Sigmoid colon (tissue), 7 donors: Measurements from ENCODE around the gene TGM3. TPM values are rescaled to one million over a fixed set of nuclear protein-coding genes. Genes with fewer than 3 reads are reported as not detected.

Experiments
- DNase-seq: peaks from one replicate; pipeline ENCODE4 v3.0.0-alpha.2; 2019
- H3K27ac ChIP-seq, 4 donors: fragments of 200-600 bp; sonication (generic); one replicate each; pipeline ENCODE4 v1.5.1; 2016 to 2019; ENCODE audit warnings: mild to moderate bottlenecking in 1 of 4
- H3K27me3 ChIP-seq, 3 donors: fragments of 200-600 bp; sonication (generic); one replicate each; pipeline ENCODE4 v1.5.1; 2019; ENCODE audit warnings: mild to moderate bottlenecking in 1 of 3
- H3K36me3 ChIP-seq, 4 donors: fragments of 200-600 bp; sonication (generic); one replicate each; pipeline ENCODE4 v1.5.1; 2016 to 2019
- H3K4me1 ChIP-seq, 4 donors: fragments of 200-600 bp; sonication (generic); one replicate each; pipeline ENCODE4 v1.5.1; 2017 to 2019
- H3K4me3 ChIP-seq, 4 donors: fragments of 200-600 bp; sonication (generic); one replicate each; pipeline ENCODE4 v1.5.1; 2017 to 2019; ENCODE audit warnings: mild to moderate bottlenecking in 2 of 4, moderate library complexity in 1 of 4
- H3K9me3 ChIP-seq, 4 donors: fragments of 200-600 bp in 3 of 4; sonication (generic) in 3 of 4; one replicate each; pipeline versions ENCODE4 v1.5.1 to v1.6.1; 2013 to 2019
- EP300 ChIP-seq, 4 donors: sonication (generic); formaldehyde crosslinking; IDR thresholded peaks; one replicate each; pipeline ENCODE4 v1.6.1; 2017; ENCODE audit warnings: antibody characterized with exemption in 4 of 4
- POLR2A ChIP-seq, 2 donors: fragments of 450-650 bp; IDR thresholded peaks; one replicate each; pipeline ENCODE4 v1.6.1; 2016; ENCODE audit warnings: antibody characterized with exemption in 2 of 2, mild to moderate bottlenecking in 2 of 2, moderate library complexity in 2 of 2
- POLR2AphosphoS5 ChIP-seq, 4 donors: sonication (generic); formaldehyde crosslinking; IDR thresholded peaks; one replicate each; pipeline ENCODE4 v1.6.1; 2017; ENCODE audit warnings: antibody characterized with exemption in 4 of 4
- WGBS, 2 donors: extraction: QIAGEN DNeasy Blood & Tissue Kit; methylation state at CpG; one replicate each; pipeline ENCODE4 v1.1.7; 2013; 5-methylcytosine and 5-hydroxymethylcytosine counted together
- intact Hi-C: fragments of 100-400 bp; cut with DNase I; formaldehyde crosslinking; loops from one replicate; pipeline ENCODE4 v1.15.1; 2023
- polyA plus RNA-seq, 3 donors: library from polyadenylated mRNA; stranded (reverse); fragments of 200-250 nt; gene quantifications; one replicate each; pipeline ENCODE4 v1.2.3, GENCODE V29; 2013
- total RNA-seq, 4 donors: library from RNA; depleted of rRNA; stranded (reverse); fragments of >200 nt; gene quantifications; one replicate each; pipeline ENCODE4 v1.1.0, GENCODE V29; 2016
- TF ChIP-seq, protein P1 (sequence below), 4 experiments: fragments of 450-650 bp in 3 of 4; fragments of 200-600 bp in 1 of 4; IDR thresholded peaks; one replicate each; pipeline ENCODE4 v1.5.1; 2016 to 2019; ENCODE audit warnings: antibody characterized with exemption in 4 of 4, mild to moderate bottlenecking in 3 of 4, moderate library complexity in 2 of 4
- donor health status: healthy with polysubstance abuse.
- donor health status: Bipolar disorder and iron deficiency.
- donor health status: healthy.

The TGM3 gene
- total and polyA plus RNA-seq, 7 donors = 0.23 to 3.0 (median 0.42) TPM; not detected in 4

DNA sequence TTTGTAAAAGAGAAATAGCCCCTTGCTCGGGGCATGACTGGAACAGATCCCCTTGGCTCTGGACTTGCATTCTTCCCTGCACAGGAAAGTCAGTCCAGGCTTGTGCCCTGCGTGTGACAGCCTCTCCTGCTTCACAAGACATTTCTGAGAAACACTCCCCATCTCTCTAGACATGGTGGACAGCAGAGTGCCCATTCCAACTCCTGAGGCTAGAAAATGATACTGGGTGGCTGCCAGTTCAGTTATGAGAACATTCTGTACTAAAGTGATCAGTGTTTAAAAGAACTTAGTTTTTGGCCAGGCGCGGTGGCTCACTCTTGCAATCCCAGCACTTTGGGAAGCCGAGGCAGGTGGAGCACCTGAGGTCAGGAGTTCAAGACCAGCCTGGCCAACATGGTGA is 41.3 kb downstream of the TGM3 start:
- no peaks in the 10 kb centered on the region for H3K36me3 ChIP-seq
- 89 to 93% methylated on average over 5 of the region's 5 CpGs for WGBS, 2 donors
- no peaks in the 10 kb centered on the region for H3K9me3 ChIP-seq
- TF ChIP-seq POLR2AphosphoS5 (IDR thresholded peaks at IDR 0.05) (no peak), EP300 (IDR thresholded peaks at IDR 0.05) (no peak), POLR2A (IDR thresholded peaks at IDR 0.05) (no peak)
- TF ChIP-seq, protein P1, sequence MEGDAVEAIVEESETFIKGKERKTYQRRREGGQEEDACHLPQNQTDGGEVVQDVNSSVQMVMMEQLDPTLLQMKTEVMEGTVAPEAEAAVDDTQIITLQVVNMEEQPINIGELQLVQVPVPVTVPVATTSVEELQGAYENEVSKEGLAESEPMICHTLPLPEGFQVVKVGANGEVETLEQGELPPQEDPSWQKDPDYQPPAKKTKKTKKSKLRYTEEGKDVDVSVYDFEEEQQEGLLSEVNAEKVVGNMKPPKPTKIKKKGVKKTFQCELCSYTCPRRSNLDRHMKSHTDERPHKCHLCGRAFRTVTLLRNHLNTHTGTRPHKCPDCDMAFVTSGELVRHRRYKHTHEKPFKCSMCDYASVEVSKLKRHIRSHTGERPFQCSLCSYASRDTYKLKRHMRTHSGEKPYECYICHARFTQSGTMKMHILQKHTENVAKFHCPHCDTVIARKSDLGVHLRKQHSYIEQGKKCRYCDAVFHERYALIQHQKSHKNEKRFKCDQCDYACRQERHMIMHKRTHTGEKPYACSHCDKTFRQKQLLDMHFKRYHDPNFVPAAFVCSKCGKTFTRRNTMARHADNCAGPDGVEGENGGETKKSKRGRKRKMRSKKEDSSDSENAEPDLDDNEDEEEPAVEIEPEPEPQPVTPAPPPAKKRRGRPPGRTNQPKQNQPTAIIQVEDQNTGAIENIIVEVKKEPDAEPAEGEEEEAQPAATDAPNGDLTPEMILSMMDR (IDR thresholded peaks at IDR 0.05) = no peak
- H3K4me1 ChIP-seq = no peaks in the 10 kb centered on the region
- no peak for DNase-seq
- intact Hi-C loops = no loop called here
- no peak overlapping the region for H3K27ac ChIP-seq
- H3K4me3 ChIP-seq = no peak overlapping the region
- H3K27me3 ChIP-seq = no peaks in the 10 kb centered on the region

DNA sequence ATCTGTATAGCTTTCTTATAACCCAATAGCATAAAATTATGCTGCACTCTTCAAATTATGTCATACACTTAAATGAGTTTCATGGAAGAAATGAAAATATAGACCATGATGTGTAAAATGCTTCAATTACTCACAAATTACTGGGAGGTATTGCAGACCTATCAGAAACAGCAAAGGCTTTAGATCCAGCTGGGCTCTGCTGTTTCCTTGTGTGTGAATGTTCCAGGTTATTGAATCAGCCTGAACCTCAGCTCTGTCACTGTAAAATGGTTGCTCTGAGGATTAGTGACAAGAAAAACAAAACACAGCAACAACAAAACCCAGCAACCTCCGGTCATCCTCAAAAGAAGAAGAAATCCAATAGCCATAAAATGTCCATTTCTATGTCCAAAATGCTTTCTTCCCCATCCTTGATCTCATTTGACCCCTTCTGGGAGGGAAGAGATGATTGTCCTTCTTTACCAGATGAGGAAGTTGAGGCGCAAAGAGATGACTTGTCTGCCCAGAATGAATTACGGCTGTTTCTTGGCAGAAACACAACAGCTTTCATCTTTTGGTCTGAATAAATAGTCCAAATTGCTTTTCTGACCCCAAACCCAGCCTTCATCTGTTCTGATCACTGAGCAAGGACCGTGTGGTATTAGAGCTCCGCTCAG is 42.7 kb downstream of the TGM3 start:
- TF ChIP-seq POLR2AphosphoS5 (IDR thresholded peaks at IDR 0.05) (no peak), EP300 (IDR thresholded peaks at IDR 0.05) (no peak), POLR2A (IDR thresholded peaks at IDR 0.05) (no peak)
- TF ChIP-seq, protein P1 (IDR thresholded peaks at IDR 0.05) = no peak
- WGBS, 2 donors = 55 to 66% methylated on average over 5 of the region's 5 CpGs
- intact Hi-C loops = no loop called here

DNA sequence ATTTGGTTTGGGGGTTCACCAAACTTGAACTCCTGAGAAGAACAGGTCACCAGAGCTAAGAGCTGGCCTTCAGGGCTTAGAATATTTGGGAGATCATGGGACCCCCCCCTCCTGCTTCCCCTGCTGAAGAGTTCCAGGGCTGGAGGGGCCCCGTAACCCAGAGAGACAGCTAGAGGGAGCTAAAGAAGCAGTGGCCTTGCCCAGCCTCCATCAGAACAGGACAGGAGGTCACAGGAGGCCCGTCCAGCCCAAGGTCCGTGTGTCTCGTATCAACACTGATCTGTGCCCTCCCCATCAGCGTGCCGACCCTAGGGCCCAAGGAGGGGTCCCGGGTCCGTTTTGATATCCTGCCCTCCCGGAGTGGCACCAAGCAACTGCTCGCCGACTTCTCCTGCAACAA is 44.3 kb downstream of the TGM3 start:
- Histone ChIP-seq H3K36me3 (no peaks in the 10 kb centered on the region), H3K9me3 (no peaks in the 10 kb centered on the region), H3K4me3 (no peak overlapping the region), H3K27ac (no peak overlapping the region), H3K4me1 (no peaks in the 10 kb centered on the region), H3K27me3 (no peaks in the 10 kb centered on the region)
- intact Hi-C loops = no loop called here
- TF ChIP-seq POLR2A (IDR thresholded peaks at IDR 0.05) (no peak), EP300 (IDR thresholded peaks at IDR 0.05) (no peak), POLR2AphosphoS5 (IDR thresholded peaks at IDR 0.05) (no peak)
- TF ChIP-seq, protein P1 (IDR thresholded peaks at IDR 0.05) = no peak
- WGBS, 2 donors = 93 to 95% methylated on average over 11 of the region's 11 CpGs
- DNase-seq = no peak

More for the DNA sequence above, 42.7 kb downstream of the TGM3 start:
- Histone ChIP-seq H3K27me3 (no peaks in the 10 kb centered on the region), H3K27ac (no peak overlapping the region), H3K36me3 (no peaks in the 10 kb centered on the region), H3K9me3 (no peaks in the 10 kb centered on the region), H3K4me3 (no peak overlapping the region), H3K4me1 (no peaks in the 10 kb centered on the region)
- no peak for DNase-seq

DNA sequence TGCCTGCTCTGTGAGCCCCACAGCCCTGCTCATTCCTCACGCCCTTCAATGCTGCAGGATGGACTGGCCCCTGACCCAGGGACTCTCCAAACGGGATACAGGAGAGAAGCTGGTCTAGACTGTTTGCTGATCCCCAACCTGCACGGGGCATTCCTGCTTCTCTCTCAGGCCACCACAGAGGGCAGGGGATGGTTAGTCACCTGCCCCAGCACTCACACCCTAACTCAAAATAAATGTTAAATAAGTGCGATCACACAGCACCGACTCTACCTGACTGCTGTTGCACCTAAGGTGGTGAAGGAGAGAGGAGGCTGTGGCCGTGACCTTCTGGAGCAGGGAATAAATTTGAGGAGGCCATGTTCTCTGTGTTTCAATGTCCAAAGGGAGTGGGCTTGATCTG is 45.0 kb downstream of the TGM3 start:
- TF ChIP-seq POLR2A (IDR thresholded peaks at IDR 0.05) (no peak), EP300 (IDR thresholded peaks at IDR 0.05) (no peak), POLR2AphosphoS5 (IDR thresholded peaks at IDR 0.05) (no peak)
- TF ChIP-seq, protein P1 (IDR thresholded peaks at IDR 0.05) = no peak
- no peak for DNase-seq
- Histone ChIP-seq H3K27me3 (no peaks in the 10 kb centered on the region), H3K36me3 (no peaks in the 10 kb centered on the region), H3K27ac (no peak overlapping the region), H3K4me1 (no peaks in the 10 kb centered on the region), H3K9me3 (no peaks in the 10 kb centered on the region), H3K4me3 (no peak overlapping the region)
- 85 to 90% methylated on average over 6 of the region's 6 CpGs for WGBS, 2 donors
- intact Hi-C loops = no loop called here

DNA sequence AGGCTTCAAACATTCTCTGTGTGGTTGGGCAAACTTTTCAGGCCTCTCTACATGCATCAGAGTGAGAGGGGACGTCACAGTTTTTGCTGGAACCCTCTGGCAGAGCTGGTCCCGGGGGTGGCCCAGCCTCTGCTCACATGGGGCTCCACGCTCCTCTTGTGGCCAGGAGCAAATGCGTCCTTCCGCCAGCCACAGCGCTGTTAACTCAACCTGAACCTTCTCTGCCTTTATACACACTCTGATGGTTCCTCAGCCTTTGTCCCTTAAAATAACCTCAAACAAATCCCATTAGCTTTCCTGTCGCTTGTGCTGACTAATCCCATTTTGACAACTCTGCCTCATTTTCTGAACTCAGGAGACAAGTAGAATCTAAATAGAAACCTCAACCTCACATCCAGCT is 45.5 kb downstream of the TGM3 start:
- Histone ChIP-seq H3K27ac (no peak overlapping the region), H3K4me1 (no peaks in the 10 kb centered on the region), H3K36me3 (no peaks in the 10 kb centered on the region), H3K4me3 (no peak overlapping the region), H3K9me3 (no peaks in the 10 kb centered on the region), H3K27me3 (no peaks in the 10 kb centered on the region)
- DNase-seq = no peak
- TF ChIP-seq POLR2A (IDR thresholded peaks at IDR 0.05) (no peak), EP300 (IDR thresholded peaks at IDR 0.05) (no peak), POLR2AphosphoS5 (IDR thresholded peaks at IDR 0.05) (no peak)
- TF ChIP-seq, protein P1 (IDR thresholded peaks at IDR 0.05) = no peak
- intact Hi-C loops = no loop called here
- 77 to 90% methylated on average over 7 of the region's 7 CpGs for WGBS, 2 donors
